Measurements from ENCODE around the gene GIGYF1. TPM values are rescaled to one million over a fixed set of nuclear protein-coding genes. Genes with fewer than 3 reads are reported as not detected.
"Not testable (repeated sequence)": the region's sequence is repeated elsewhere in the genome, so short reads cannot be mapped to it uniquely, and the experiment has no call there.

GIGYF1 gene
- total and polyA plus RNA-seq, 2 donors (not counting 3 experiments of a cell fraction or from before 2014, with no cell fraction given), result 13.6 to 46.3 TPM

GRCh38 chr7:100719523-100720278 is 25.7 kb upstream of the GIGYF1 start:
- Histone ChIP-seq H2AFZ (ENCODE audit: low read depth, low read length) (no peak overlapping the region), H3K9me1 (replicated peaks; ENCODE audit: control insufficient read depth, extremely low read depth, insufficient read depth, low read length) (no peaks in the 10 kb centered on the region), H3K27ac (ENCODE audit: insufficient read depth, low read depth, low read length) (no peak overlapping the region), H3K9ac (replicated peaks; ENCODE audit: extremely low read depth, insufficient read depth, low read length) (no peak overlapping the region), H3K79me2 (ENCODE audit: control insufficient read depth, insufficient read depth, low read length) (no peaks in the 10 kb centered on the region), H4K20me1 (replicated peaks; ENCODE audit: control insufficient read depth, extremely low read depth, insufficient read depth, low read length) (no peaks in the 10 kb centered on the region), H3K4me3 (replicated peaks in 1 of 3; ENCODE audit: insufficient read depth in 1 of 3, low read depth in 1 of 3, low read length in 3 of 3) (no peak overlapping the region), H3K4me1 (ENCODE audit: control insufficient read depth, extremely low read depth, insufficient read depth, low read length) (no peaks in the 10 kb centered on the region), H3K27me3 (ENCODE audit: control insufficient read depth in 2 of 2, insufficient read depth in 2 of 2, low read length in 2 of 2) (peaks cover 27 to 33% of the 10 kb centered on the region in 2 experiments), H3K36me3 (ENCODE audit: control insufficient read depth in 2 of 2, extremely low read depth in 1 of 2, insufficient read depth in 2 of 2, low read length in 2 of 2) (no peaks in the 10 kb centered on the region), H3K4me2 (ENCODE audit: insufficient read depth, low read length) (no peak overlapping the region), H3K9me3 (replicated peaks; ENCODE audit: control insufficient read depth, insufficient read depth, low read length) (no peaks in the 10 kb centered on the region)
- dilution Hi-C loops (cut with MboI; ENCODE audit: extremely low pct_ligation_motif_present, low sequenced_read_pairs), result loop anchor here (25.0 kb wide), 1 partner anchor 118 kb away; the partner anchor contains the start of gene EPHB4
- intact Hi-C loops (cut with micrococcal nuclease), result loop anchor here (2.0 kb wide), 1 partner anchor 15 kb away; no protein-coding TSS in a partner anchor
- no peak for DNase-seq (ENCODE audit: low read depth, low spot score)
- TF ChIP-seq FOS (IDR thresholded peaks at IDR 0.05; ENCODE audit: borderline replicate concordance, insufficient read depth, low read length) (no peak), CTCF (IDR thresholded peaks at IDR 0.05; ENCODE audit: extremely low read depth in 1 of 2, insufficient read depth in 1 of 2, low read depth in 1 of 2, low read length in 2 of 2) (peak in 1 of 2 donors; percentile 11)
- FAIRE-seq, result no peak
- ChIA-PET CTCF (interaction anchor here (1.2 kb wide), 1 partner anchor 107 kb away, joined by 3 read pairs; the partner anchor contains the start of gene MOSPD3), POLR2A (no interaction called here)
- no TSS peak for BruUV-seq (replicated peaks)

- H2AFZ ChIP-seq (ENCODE audit: low read depth, low read length); H4K20me1 ChIP-seq (replicated peaks; ENCODE audit: control insufficient read depth, extremely low read depth, insufficient read depth, low read length); H3K4me1 ChIP-seq (ENCODE audit: control insufficient read depth, extremely low read depth, insufficient read depth, low read length); FAIRE-seq; H3K9ac ChIP-seq (replicated peaks; ENCODE audit: extremely low read depth, insufficient read depth, low read length); intact Hi-C loops (cut with micrococcal nuclease); H3K4me2 ChIP-seq (ENCODE audit: insufficient read depth, low read length); H3K4me3 ChIP-seq (replicated peaks in 1 of 3; ENCODE audit: insufficient read depth in 1 of 3, low read depth in 1 of 3, low read length in 3 of 3); H3K79me2 ChIP-seq (ENCODE audit: control insufficient read depth, insufficient read depth, low read length); DNase-seq (ENCODE audit: low read depth, low spot score); H3K27ac ChIP-seq (ENCODE audit: insufficient read depth, low read depth, low read length); H3K9me1 ChIP-seq (replicated peaks; ENCODE audit: control insufficient read depth, extremely low read depth, insufficient read depth, low read length); H3K9me3 ChIP-seq (replicated peaks; ENCODE audit: control insufficient read depth, insufficient read depth, low read length); H3K36me3 ChIP-seq (ENCODE audit: control insufficient read depth in 2 of 2, extremely low read depth in 1 of 2, insufficient read depth in 2 of 2, low read length in 2 of 2); POLR2A ChIA-PET; BruUV-seq (replicated peaks): not testable (repeated sequence)
- dilution Hi-C loops (cut with MboI; ENCODE audit: extremely low pct_ligation_motif_present, low sequenced_read_pairs), result loop anchor here (25.0 kb wide), 1 partner anchor 120 kb away; the partner anchor contains the start of gene EPHB4
- CTCF ChIA-PET, result interaction anchor here (0.6 to 2.1 kb wide), 2 partner anchors 12 to 26 kb away, joined by 3 to 12 read pairs; partner anchors contain the start of gene POP7
- H3K27me3 ChIP-seq (ENCODE audit: control insufficient read depth in 2 of 2, insufficient read depth in 2 of 2, low read length in 2 of 2), result peaks cover 26 to 27% of the 10 kb centered on the region in 2 experiments
Measured at GRCh38 chr7:100717073-100717472, 23.0 kb upstream of the GIGYF1 start.

Data from endothelial cell of umbilical vein (primary cell).